GM23338 (cell line): ENCODE measurements around the gene IGF2R. TPM values are rescaled to one million over a fixed set of nuclear protein-coding genes. Genes with fewer than 3 reads are reported as not detected.

Source experiments
- ATAC-seq: fragments of 200-7000 bp; cut with Tn5 transposase; 3 replicates; pipeline ENCODE4 v1.9.1; 2020
- DNase-seq: peaks from one replicate; pipeline ENCODE4 v3.0.0-alpha.2; 2015; ENCODE audit warnings: low spot score
- H2AFZ ChIP-seq: fragments of 200-600 bp; sonication (generic); 2 replicates; pipeline ENCODE4 v1.8.0; 2016; ENCODE audit warnings: antibody characterized with exemption, mild to moderate bottlenecking, moderate library complexity
- H3F3A ChIP-seq: fragments of 200-600 bp; sonication (generic); replicated peaks from 2 replicates; pipeline ENCODE4 v1.8.0; 2017; ENCODE audit warnings: antibody characterized with exemption, mixed run types, low read depth
- H3K27ac ChIP-seq: fragments of 200-600 bp; sonication (generic); 2 replicates; pipeline ENCODE4 v1.6.1; 2016; ENCODE audit warnings: low read depth
- H3K27me3 ChIP-seq: fragments of 200-600 bp; sonication (generic); 2 replicates; pipeline ENCODE4 v1.8.0; 2016; ENCODE audit warnings: mild to moderate bottlenecking, mixed run types, moderate library complexity; ENCODE audit not compliant: insufficient read depth
- H3K36me3 ChIP-seq: fragments of 200-600 bp; sonication (generic); 2 replicates; pipeline ENCODE4 v1.8.0; 2016; ENCODE audit warnings: mild to moderate bottlenecking; ENCODE audit not compliant: insufficient read depth
- H3K4me1 ChIP-seq: fragments of 200-600 bp; sonication (generic); 2 replicates; pipeline ENCODE4 v1.8.0; 2016; ENCODE audit warnings: mild to moderate bottlenecking, moderate library complexity; ENCODE audit not compliant: insufficient read depth
- H3K4me2 ChIP-seq: fragments of 200-600 bp; sonication (generic); 2 replicates; pipeline ENCODE4 v1.7.1; 2017; ENCODE audit warnings: mixed run types
- H3K4me3 ChIP-seq: fragments of 200-600 bp; sonication (generic); 2 replicates; pipeline ENCODE4 v1.6.1; 2016; ENCODE audit warnings: mixed run types
- H3K79me2 ChIP-seq: fragments of 200-600 bp; sonication (generic); replicated peaks from 2 replicates; pipeline ENCODE4 v1.8.0; 2017; ENCODE audit warnings: mild to moderate bottlenecking; ENCODE audit not compliant: insufficient read depth
- H3K9me2 ChIP-seq: fragments of 200-600 bp; sonication (generic); 2 replicates; pipeline ENCODE4 v1.8.0; 2017; ENCODE audit not compliant: insufficient read depth
- H4K20me1 ChIP-seq: fragments of 200-600 bp; sonication (generic); replicated peaks from 2 replicates; pipeline ENCODE4 v1.8.0; 2017; ENCODE audit warnings: mild to moderate bottlenecking; ENCODE audit not compliant: insufficient read depth
- H3K27ac Mint-ChIP-seq: 2 replicates; pipeline ENCODE4 v1.8.0; 2020; ENCODE audit warnings: inconsistent platforms, mild to moderate bottlenecking, moderate library complexity, mixed read lengths
- H3K27me3 Mint-ChIP-seq: 3 replicates; pipeline ENCODE4 v1.8.0; 2022; ENCODE audit warnings: low read depth, mild to moderate bottlenecking, moderate library complexity, mixed read lengths, inconsistent platforms; ENCODE audit not compliant: insufficient read depth, poor library complexity
- H3K36me3 Mint-ChIP-seq: 3 replicates; pipeline ENCODE4 v1.8.0; 2021; ENCODE audit warnings: low read depth, mild to moderate bottlenecking, inconsistent platforms, moderate library complexity, mixed read lengths
- H3K4me1 Mint-ChIP-seq: 3 replicates; pipeline ENCODE4 v1.8.0; 2020; ENCODE audit warnings: mild to moderate bottlenecking, inconsistent platforms, mixed read lengths
- H3K4me3 Mint-ChIP-seq: 3 replicates; pipeline ENCODE4 v1.8.0; 2021; ENCODE audit warnings: moderate library complexity, mild to moderate bottlenecking, inconsistent platforms, mixed read lengths
- H3K9me3 Mint-ChIP-seq: 3 replicates; pipeline ENCODE4 v1.8.0; 2020; ENCODE audit warnings: moderate library complexity, mild to moderate bottlenecking, inconsistent platforms, mixed read lengths
- EZH2 ChIP-seq: fragments of 200-600 bp; sonication (generic); IDR thresholded peaks from one replicate; pipeline ENCODE4 v1.8.0; 2017; ENCODE audit warnings: antibody characterized with exemption, mild to moderate bottlenecking, low read depth; ENCODE audit not compliant: unreplicated experiment
- EZH2phosphoT487 ChIP-seq: fragments of 200-600 bp; sonication (generic); IDR thresholded peaks from one replicate; pipeline ENCODE4 v1.8.1; 2018; ENCODE audit warnings: antibody characterized with exemption; ENCODE audit not compliant: unreplicated experiment
- JUNB ChIP-seq: IDR thresholded peaks from one replicate; pipeline ENCODE4 v1.6.1; 2016; ENCODE audit warnings: antibody characterized with exemption; ENCODE audit not compliant: unreplicated experiment
- NANOG ChIP-seq: IDR thresholded peaks from 2 replicates; pipeline ENCODE4 v1.6.1; 2016; ENCODE audit warnings: antibody characterized with exemption, borderline replicate concordance
- POLR2AphosphoS5 ChIP-seq: IDR thresholded peaks from 2 replicates; pipeline ENCODE4 v1.6.1; 2016; ENCODE audit warnings: antibody characterized with exemption, low read depth
- REST ChIP-seq: IDR thresholded peaks from one replicate; pipeline ENCODE4 v1.6.1; 2018; ENCODE audit warnings: antibody characterized with exemption; ENCODE audit not compliant: unreplicated experiment
- STAT1 ChIP-seq: IDR thresholded peaks from one replicate; pipeline ENCODE4 v1.6.1; 2016; ENCODE audit warnings: antibody characterized with exemption; ENCODE audit not compliant: unreplicated experiment
- ZNF114 ChIP-seq: fragments of 250-450 bp; sonication (Bioruptor Pico); IDR thresholded peaks from 2 replicates; pipeline ENCODE4 v1.5.0; 2020; ENCODE audit warnings: mild to moderate bottlenecking, moderate library complexity
- ZNF331 ChIP-seq: fragments of 250-450 bp; sonication (Bioruptor Pico); IDR thresholded peaks from 2 replicates; pipeline ENCODE4 v1.5.0; 2020; ENCODE audit warnings: low read depth, mild to moderate bottlenecking, moderate library complexity
- polyA plus RNA-seq: library from polyadenylated mRNA; unstranded; fragments of >200 nt; fragmentation: Nextera tagmentation; extraction: Ambion mirVana; gene quantifications from 2 replicates; pipeline ENCODE4 v1.2.1, GENCODE V29; 2016
- total RNA-seq: library from RNA; depleted of rRNA; stranded (reverse); fragments of >200 nt; shearing (Covaris generic); gene quantifications from 2 replicates; pipeline ENCODE4 v1.2.3, GENCODE V29; 2014
- TF ChIP-seq, protein P1 (sequence below): IDR thresholded peaks from 2 replicates; pipeline ENCODE4 v1.6.1; 2016; ENCODE audit warnings: antibody characterized with exemption
- TF ChIP-seq, protein P2 (sequence below), 2 experiments: fragments of 200-600 bp in 1 of 2; sonication (generic) in 1 of 2; conservative IDR thresholded peaks; 2 replicates each; pipeline versions ENCODE4 v1.5.1 to v1.6.1; 2016 to 2017; ENCODE audit warnings: antibody characterized with exemption in 2 of 2, low read depth in 2 of 2, mild to moderate bottlenecking in 2 of 2, moderate library complexity in 1 of 2
- TF ChIP-seq, protein P3 (sequence below): fragments of 250-450 bp; sonication (Bioruptor Pico); IDR thresholded peaks from 2 replicates; pipeline ENCODE4 v1.5.0; 2020; ENCODE audit warnings: mild to moderate bottlenecking, moderate library complexity

The IGF2R gene
- total and polyA plus RNA-seq, 2 experiments from 2014 or later: 12.5 to 76.4 TPM

DNA sequence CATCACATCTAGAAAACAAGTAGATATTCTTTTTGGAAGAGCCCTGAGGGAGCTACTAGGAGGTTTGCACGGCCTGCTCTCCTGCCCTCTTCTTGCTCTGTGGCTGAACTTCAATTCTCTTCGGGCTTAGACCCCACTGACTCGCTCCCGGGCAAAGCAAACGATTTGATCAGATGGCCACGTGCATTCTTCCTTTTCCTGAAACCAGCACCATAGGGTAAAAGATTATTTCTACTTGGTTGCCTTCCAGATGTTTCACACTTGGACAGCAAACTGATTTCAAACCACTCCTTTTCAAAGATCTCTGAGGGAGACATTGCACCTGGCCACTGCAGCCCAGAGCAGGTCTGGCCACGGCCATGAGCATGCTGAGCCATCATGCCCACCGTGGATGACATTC is 152.7 kb downstream of the IGF2R start, which contains the start of gene SLC22A1 (continued):
- TF ChIP-seq, protein P1, sequence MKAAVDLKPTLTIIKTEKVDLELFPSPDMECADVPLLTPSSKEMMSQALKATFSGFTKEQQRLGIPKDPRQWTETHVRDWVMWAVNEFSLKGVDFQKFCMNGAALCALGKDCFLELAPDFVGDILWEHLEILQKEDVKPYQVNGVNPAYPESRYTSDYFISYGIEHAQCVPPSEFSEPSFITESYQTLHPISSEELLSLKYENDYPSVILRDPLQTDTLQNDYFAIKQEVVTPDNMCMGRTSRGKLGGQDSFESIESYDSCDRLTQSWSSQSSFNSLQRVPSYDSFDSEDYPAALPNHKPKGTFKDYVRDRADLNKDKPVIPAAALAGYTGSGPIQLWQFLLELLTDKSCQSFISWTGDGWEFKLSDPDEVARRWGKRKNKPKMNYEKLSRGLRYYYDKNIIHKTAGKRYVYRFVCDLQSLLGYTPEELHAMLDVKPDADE: no peak

- no peak overlapping the region for H3K4me3 Mint-ChIP-seq
- no peaks in the 10 kb centered on the region for H3K4me1 Mint-ChIP-seq
- no peak overlapping the region for H3K27ac Mint-ChIP-seq
- Histone ChIP-seq H3K27ac (no peak overlapping the region), H3K27me3 (no peaks in the 10 kb centered on the region), H3K4me2 (no peak overlapping the region), H2AFZ (no peak overlapping the region), H3K79me2 (no peaks in the 10 kb centered on the region), H3K4me3 (no peak overlapping the region), H3F3A (no peaks in the 10 kb centered on the region), H3K36me3 (no peaks in the 10 kb centered on the region), H3K9me2 (no peaks in the 10 kb centered on the region), H4K20me1 (no peaks in the 10 kb centered on the region), H3K4me1 (no peaks in the 10 kb centered on the region)
- H3K36me3 Mint-ChIP-seq: peaks cover 21% of the 10 kb centered on the region
- DNase-seq: no peak
- H3K9me3 Mint-ChIP-seq: peaks cover 25% of the 10 kb centered on the region
- H3K27me3 Mint-ChIP-seq: peaks cover 5% of the 10 kb centered on the region
- no peak for ATAC-seq
- TF ChIP-seq, protein P2, sequence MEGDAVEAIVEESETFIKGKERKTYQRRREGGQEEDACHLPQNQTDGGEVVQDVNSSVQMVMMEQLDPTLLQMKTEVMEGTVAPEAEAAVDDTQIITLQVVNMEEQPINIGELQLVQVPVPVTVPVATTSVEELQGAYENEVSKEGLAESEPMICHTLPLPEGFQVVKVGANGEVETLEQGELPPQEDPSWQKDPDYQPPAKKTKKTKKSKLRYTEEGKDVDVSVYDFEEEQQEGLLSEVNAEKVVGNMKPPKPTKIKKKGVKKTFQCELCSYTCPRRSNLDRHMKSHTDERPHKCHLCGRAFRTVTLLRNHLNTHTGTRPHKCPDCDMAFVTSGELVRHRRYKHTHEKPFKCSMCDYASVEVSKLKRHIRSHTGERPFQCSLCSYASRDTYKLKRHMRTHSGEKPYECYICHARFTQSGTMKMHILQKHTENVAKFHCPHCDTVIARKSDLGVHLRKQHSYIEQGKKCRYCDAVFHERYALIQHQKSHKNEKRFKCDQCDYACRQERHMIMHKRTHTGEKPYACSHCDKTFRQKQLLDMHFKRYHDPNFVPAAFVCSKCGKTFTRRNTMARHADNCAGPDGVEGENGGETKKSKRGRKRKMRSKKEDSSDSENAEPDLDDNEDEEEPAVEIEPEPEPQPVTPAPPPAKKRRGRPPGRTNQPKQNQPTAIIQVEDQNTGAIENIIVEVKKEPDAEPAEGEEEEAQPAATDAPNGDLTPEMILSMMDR (conservative IDR thresholded peaks at IDR 0.05; ENCODE audit: low read depth in 2 of 2): no peak
- TF ChIP-seq, protein P1: no peak
- no peak for TF ChIP-seq EZH2phosphoT487
- TF ChIP-seq POLR2AphosphoS5: no peak
- TF ChIP-seq, protein P3, sequence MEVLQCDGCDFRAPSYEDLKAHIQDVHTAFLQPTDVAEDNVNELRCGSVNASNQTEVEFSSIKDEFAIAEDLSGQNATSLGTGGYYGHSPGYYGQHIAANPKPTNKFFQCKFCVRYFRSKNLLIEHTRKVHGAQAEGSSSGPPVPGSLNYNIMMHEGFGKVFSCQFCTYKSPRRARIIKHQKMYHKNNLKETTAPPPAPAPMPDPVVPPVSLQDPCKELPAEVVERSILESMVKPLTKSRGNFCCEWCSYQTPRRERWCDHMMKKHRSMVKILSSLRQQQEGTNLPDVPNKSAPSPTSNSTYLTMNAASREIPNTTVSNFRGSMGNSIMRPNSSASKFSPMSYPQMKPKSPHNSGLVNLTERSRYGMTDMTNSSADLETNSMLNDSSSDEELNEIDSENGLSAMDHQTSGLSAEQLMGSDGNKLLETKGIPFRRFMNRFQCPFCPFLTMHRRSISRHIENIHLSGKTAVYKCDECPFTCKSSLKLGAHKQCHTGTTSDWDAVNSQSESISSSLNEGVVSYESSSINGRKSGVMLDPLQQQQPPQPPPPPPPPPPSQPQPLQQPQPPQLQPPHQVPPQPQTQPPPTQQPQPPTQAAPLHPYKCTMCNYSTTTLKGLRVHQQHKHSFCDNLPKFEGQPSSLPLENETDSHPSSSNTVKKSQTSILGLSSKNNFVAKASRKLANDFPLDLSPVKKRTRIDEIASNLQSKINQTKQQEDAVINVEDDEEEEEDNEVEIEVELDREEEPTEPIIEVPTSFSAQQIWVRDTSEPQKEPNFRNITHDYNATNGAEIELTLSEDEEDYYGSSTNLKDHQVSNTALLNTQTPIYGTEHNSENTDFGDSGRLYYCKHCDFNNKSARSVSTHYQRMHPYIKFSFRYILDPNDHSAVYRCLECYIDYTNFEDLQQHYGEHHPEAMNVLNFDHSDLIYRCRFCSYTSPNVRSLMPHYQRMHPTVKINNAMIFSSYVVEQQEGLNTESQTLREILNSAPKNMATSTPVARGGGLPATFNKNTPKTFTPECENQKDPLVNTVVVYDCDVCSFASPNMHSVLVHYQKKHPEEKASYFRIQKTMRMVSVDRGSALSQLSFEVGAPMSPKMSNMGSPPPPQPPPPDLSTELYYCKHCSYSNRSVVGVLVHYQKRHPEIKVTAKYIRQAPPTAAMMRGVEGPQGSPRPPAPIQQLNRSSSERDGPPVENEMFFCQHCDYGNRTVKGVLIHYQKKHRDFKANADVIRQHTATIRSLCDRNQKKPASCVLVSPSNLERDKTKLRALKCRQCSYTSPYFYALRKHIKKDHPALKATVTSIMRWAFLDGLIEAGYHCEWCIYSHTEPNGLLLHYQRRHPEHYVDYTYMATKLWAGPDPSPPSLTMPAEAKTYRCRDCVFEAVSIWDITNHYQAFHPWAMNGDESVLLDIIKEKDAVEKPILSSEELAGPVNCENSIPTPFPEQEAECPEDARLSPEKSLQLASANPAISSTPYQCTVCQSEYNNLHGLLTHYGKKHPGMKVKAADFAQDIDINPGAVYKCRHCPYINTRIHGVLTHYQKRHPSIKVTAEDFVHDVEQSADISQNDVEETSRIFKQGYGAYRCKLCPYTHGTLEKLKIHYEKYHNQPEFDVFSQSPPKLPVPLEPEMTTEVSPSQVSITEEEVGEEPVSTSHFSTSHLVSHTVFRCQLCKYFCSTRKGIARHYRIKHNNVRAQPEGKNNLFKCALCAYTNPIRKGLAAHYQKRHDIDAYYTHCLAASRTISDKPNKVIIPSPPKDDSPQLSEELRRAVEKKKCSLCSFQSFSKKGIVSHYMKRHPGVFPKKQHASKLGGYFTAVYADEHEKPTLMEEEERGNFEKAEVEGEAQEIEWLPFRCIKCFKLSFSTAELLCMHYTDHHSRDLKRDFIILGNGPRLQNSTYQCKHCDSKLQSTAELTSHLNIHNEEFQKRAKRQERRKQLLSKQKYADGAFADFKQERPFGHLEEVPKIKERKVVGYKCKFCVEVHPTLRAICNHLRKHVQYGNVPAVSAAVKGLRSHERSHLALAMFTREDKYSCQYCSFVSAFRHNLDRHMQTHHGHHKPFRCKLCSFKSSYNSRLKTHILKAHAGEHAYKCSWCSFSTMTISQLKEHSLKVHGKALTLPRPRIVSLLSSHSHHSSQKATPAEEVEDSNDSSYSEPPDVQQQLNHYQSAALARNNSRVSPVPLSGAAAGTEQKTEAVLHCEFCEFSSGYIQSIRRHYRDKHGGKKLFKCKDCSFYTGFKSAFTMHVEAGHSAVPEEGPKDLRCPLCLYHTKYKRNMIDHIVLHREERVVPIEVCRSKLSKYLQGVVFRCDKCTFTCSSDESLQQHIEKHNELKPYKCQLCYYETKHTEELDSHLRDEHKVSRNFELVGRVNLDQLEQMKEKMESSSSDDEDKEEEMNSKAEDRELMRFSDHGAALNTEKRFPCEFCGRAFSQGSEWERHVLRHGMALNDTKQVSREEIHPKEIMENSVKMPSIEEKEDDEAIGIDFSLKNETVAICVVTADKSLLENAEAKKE (CRISPR knock-in tag): no peak
- no peak for TF ChIP-seq STAT1
- TF ChIP-seq ZNF114: no peak
- no peak for TF ChIP-seq JUNB
- no peak for TF ChIP-seq NANOG
- no peak for TF ChIP-seq ZNF331 (CRISPR knock-in tag)
- TF ChIP-seq REST: no peak
- no peak for TF ChIP-seq EZH2
Observed at GRCh38 chr6:160121981-160122380, 153.1 kb downstream of the IGF2R start.
